HepG2 (cell line): ENCODE measurements around the gene LAMB4. TPM values are rescaled to one million over a fixed set of nuclear protein-coding genes. Genes with fewer than 3 reads are reported as not detected.

Experiments used
- ATAC-seq: fragments of 200-7000 bp; cut with Tn5 transposase; 3 replicates; pipeline ENCODE4 v1.9.1; 2020; ENCODE audit warnings: mild to moderate bottlenecking, moderate library complexity
- BruUV-seq: library from RNA; stranded (reverse); fragments of 400-500 nt; replicated peaks from 2 replicates; lab custom pipeline; 2021; lab: Mats Ljungman, UMichigan
- CTCF ChIA-PET: fragments of 300-600 bp; formaldehyde crosslinking; extraction: SDS; loops from one replicate; lab custom pipeline; 2021; ENCODE audit warnings: low total read pairs, inconsistent platforms, low intra/inter-chr PET ratio; lab: Yijun Ruan, JAX
- POLR2A ChIA-PET: fragments of 350-600 bp; sonication (Branson Sonifier 250); formaldehyde crosslinking; loops from one replicate; lab custom pipeline; 2020; ENCODE audit warnings: antibody characterized with exemption, inconsistent platforms; lab: Yijun Ruan, JAX
- DNase-seq: peaks from one replicate; pipeline ENCODE4 v3.0.0-alpha.2; 2015; ENCODE audit warnings: low spot score
- FAIRE-seq: peaks from 3 replicates; lab custom pipeline; 2011; peaks lifted over from hg19 to GRCh38; lab: Jason Lieb, UNC
- H2AFZ ChIP-seq: one replicate; pipeline ENCODE4 v1.6.1; 2011; ENCODE audit warnings: low read length, inconsistent platforms
- H3K27ac ChIP-seq: fragments of 300-600 bp; 3 replicates; pipeline ENCODE4 v1.8.0; 2011; ENCODE audit warnings: mixed run types, mild to moderate bottlenecking, mixed read lengths, low read length, inconsistent platforms; ENCODE audit not compliant: insufficient read depth; ENCODE audit errors: extremely low read length
- H3K27me3 ChIP-seq, 2 experiments: fragments of 200-600 bp in 1 of 2; 2 replicates in 1 of 2; 3 replicates in 1 of 2; pipeline versions ENCODE4 v1.6.0 to v1.8.0; 2011; ENCODE audit warnings: low read length in 2 of 2, mild to moderate bottlenecking in 2 of 2, moderate library complexity in 2 of 2, inconsistent platforms in 1 of 2; ENCODE audit not compliant: insufficient read depth in 2 of 2, control insufficient read depth in 1 of 2
- H3K36me3 ChIP-seq, 2 experiments: fragments of 200-600 bp in 1 of 2; replicated peaks in 1 of 2; 2 replicates in 1 of 2; 3 replicates in 1 of 2; pipeline versions ENCODE4 v1.5.1 to v1.8.0; 2011; ENCODE audit warnings: low read length in 2 of 2, inconsistent platforms in 1 of 2; ENCODE audit not compliant: insufficient read depth in 2 of 2, control insufficient read depth in 1 of 2
- H3K4me1 ChIP-seq: 2 replicates; pipeline ENCODE4 v1.5.1; 2012; ENCODE audit warnings: low read length, inconsistent platforms; ENCODE audit not compliant: insufficient read depth
- H3K4me2 ChIP-seq: 2 replicates; pipeline ENCODE4 v1.6.0; 2011; ENCODE audit warnings: low read depth, low read length, inconsistent platforms
- H3K4me3 ChIP-seq, 3 experiments: fragments of 200-600 bp in 1 of 3; sonication (generic), shearing (Covaris generic) in 1 of 3; replicated peaks in 1 of 3; 2 replicates each; pipeline ENCODE4 v1.5.1; 2011 to 2016; ENCODE audit warnings: low read length in 3 of 3, inconsistent platforms in 2 of 3, low read depth in 2 of 3, mild to moderate bottlenecking in 2 of 3, control low read depth in 1 of 3, mixed read lengths in 1 of 3; ENCODE audit not compliant: insufficient read depth in 1 of 3
- H3K79me2 ChIP-seq: one replicate; pipeline ENCODE4 v1.6.1; 2011; ENCODE audit warnings: low read length, inconsistent platforms; ENCODE audit not compliant: insufficient read depth
- H3K9ac ChIP-seq: 2 replicates; pipeline ENCODE4 v1.6.0; 2011; ENCODE audit warnings: mild to moderate bottlenecking, low read depth, low read length, inconsistent platforms; ENCODE audit not compliant: insufficient read depth
- H3K9me3 ChIP-seq: 2 replicates; pipeline ENCODE4 v1.5.1; 2012; ENCODE audit warnings: mild to moderate bottlenecking, low read length
- H4K20me1 ChIP-seq: 2 replicates; pipeline ENCODE4 v1.6.0; 2011; ENCODE audit warnings: inconsistent platforms, mild to moderate bottlenecking, low read length, moderate library complexity; ENCODE audit not compliant: insufficient read depth
- DNMT1 ChIP-seq: sonication (generic); formaldehyde crosslinking; IDR thresholded peaks from 2 replicates; pipeline ENCODE4 v1.5.1; 2020; ENCODE audit warnings: mild to moderate bottlenecking, missing genetic modification reagents
- HNF4G ChIP-seq, 2 experiments: sonication (generic) in 1 of 2; formaldehyde crosslinking in 1 of 2; IDR thresholded peaks; 2 replicates each; pipeline versions ENCODE4 v1.4.0 to v1.6.1; 2011 to 2020; ENCODE audit warnings: borderline replicate concordance in 2 of 2, low read depth in 2 of 2, mild to moderate bottlenecking in 2 of 2, low read length in 1 of 2, missing genetic modification reagents in 1 of 2, moderate library complexity in 1 of 2
- HOXA3 ChIP-seq: sonication (generic); formaldehyde crosslinking; IDR thresholded peaks from 2 replicates; pipeline ENCODE4 v1.5.0; 2020; ENCODE audit warnings: missing genetic modification reagents
- JARID2 ChIP-seq: sonication (generic); formaldehyde crosslinking; IDR thresholded peaks from 2 replicates; pipeline ENCODE4 v1.8.1; 2023; ENCODE audit warnings: missing genetic modification reagents, inconsistent platforms; ENCODE audit not compliant: insufficient replicate concordance
- KIAA2018 ChIP-seq: sonication (generic); formaldehyde crosslinking; IDR thresholded peaks from 2 replicates; pipeline ENCODE4 v1.5.0; 2020; ENCODE audit warnings: mild to moderate bottlenecking, missing genetic modification reagents, borderline replicate concordance
- MXD1 ChIP-seq: sonication (generic); formaldehyde crosslinking; IDR thresholded peaks from 2 replicates; pipeline ENCODE4 v1.4.0; 2020; ENCODE audit warnings: mild to moderate bottlenecking, missing genetic modification reagents
- NR2F2 ChIP-seq: IDR thresholded peaks from 2 replicates; pipeline ENCODE4 v1.6.1; 2012; ENCODE audit warnings: low read depth, inconsistent platforms, borderline replicate concordance
- ZSCAN9 ChIP-seq: IDR thresholded peaks from 2 replicates; pipeline ENCODE4 v1.6.1; 2016; ENCODE audit warnings: borderline replicate concordance
- WGBS: methylation state at CpG from one replicate; pipeline ENCODE4 v1.1.6; 2017; ENCODE audit warnings: low lambda C conversion rate; 5-methylcytosine and 5-hydroxymethylcytosine counted together
- in situ Hi-C: cut with HindIII; loops from 2 replicates; pipeline ENCODE4 v1.10.0; 2017; ENCODE audit warnings: low pct_unique_long_range_greater_than_20kb; ENCODE audit not compliant: extremely low pct_ligation_motif_present
- intact Hi-C: fragments of 100-400 bp; cut with micrococcal nuclease; formaldehyde crosslinking; loops from one replicate; pipeline ENCODE4 v1.10.0; 2022; ENCODE audit not compliant: unreplicated experiment
- polyA plus RNA-seq, 8 experiments: library from polyadenylated mRNA; depleted of rRNA in 3 of 8; stranded (reverse) in 7 of 8; unstranded in 1 of 8; fragments of >200 nt; fragmentation: Illumina TruSeq in 4 of 8; extraction: Trizol in 4 of 8; gene quantifications; 2 replicates each; pipeline versions ENCODE4 v1.2.1 to v1.2.3, GENCODE V29; 2011 to 2016; ENCODE audit warnings: low read depth in 4 of 8, missing spikeins in 1 of 8, mixed read lengths in 1 of 8; ENCODE audit not compliant: insufficient read depth in 1 of 8
- total RNA-seq, 5 experiments: library from RNA; depleted of rRNA; stranded (reverse); fragments of >200 nt; fragmentation: Illumina TruSeq; extraction: Trizol; gene quantifications; 2 replicates each; pipeline ENCODE4 v1.2.3, GENCODE V29; 2016; ENCODE audit warnings: low read depth in 1 of 5
- TF ChIP-seq, protein P1 (sequence below): sonication (generic); formaldehyde crosslinking; IDR thresholded peaks from 2 replicates; pipeline ENCODE4 v1.4.0; 2020; ENCODE audit warnings: mild to moderate bottlenecking, missing genetic modification reagents

The LAMB4 gene
- total and polyA plus RNA-seq, 2 of the 13 experiments (the other 11 are each of a cell fraction or from before 2014, with no cell fraction given) = 0.05 TPM; not detected in 1

- TF ChIP-seq, protein P1, sequence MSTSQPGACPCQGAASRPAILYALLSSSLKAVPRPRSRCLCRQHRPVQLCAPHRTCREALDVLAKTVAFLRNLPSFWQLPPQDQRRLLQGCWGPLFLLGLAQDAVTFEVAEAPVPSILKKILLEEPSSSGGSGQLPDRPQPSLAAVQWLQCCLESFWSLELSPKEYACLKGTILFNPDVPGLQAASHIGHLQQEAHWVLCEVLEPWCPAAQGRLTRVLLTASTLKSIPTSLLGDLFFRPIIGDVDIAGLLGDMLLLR (CRISPR knock-in tag) = no peak
- peak; percentile 58; the same call in 1 of the 2 replicates for TF ChIP-seq NR2F2
- no peak for TF ChIP-seq ZSCAN9 (CRISPR knock-in tag)
- TF ChIP-seq MXD1 (CRISPR knock-in tag) = no peak
Measured at GRCh38 chr7:107995184-107996071, 134.7 kb downstream of the LAMB4 start (continued).

GRCh38 chr7:107994421-107995030 lies 135.6 kb downstream of the LAMB4 start:
- Histone ChIP-seq H3K36me3 (peaks cover 10 to 27% of the 10 kb centered on the region in 2 experiments), H3K9me3 (no peaks in the 10 kb centered on the region), H3K27me3 (no peaks in the 10 kb centered on the region), H3K4me3 (no peak overlapping the region), H4K20me1 (no peaks in the 10 kb centered on the region), H3K4me2 (no peak overlapping the region), H3K27ac (no peak overlapping the region), H2AFZ (no peak overlapping the region), H3K4me1 (peaks cover 60% of the 10 kb centered on the region), H3K9ac (no peak overlapping the region), H3K79me2 (no peaks in the 10 kb centered on the region)
- ATAC-seq (no peak), DNase-seq (no peak), FAIRE-seq (no peak)
- intact Hi-C loops = loop anchor here (2.0 kb wide), 1 partner anchor 74 kb away; no protein-coding TSS in a partner anchor
- ChIA-PET CTCF (no interaction called here), POLR2A (interaction anchor here (1.1 to 2.1 kb wide), 3 partner anchors 10 to 21 kb away, joined by 3 to 8 read pairs (median 5); no protein-coding TSS in a partner anchor)
- BruUV-seq = no TSS peak
- in situ Hi-C loops = no loop called here
- WGBS = 80% methylated on average over 2 of the region's 2 CpGs
- TF ChIP-seq JARID2 (CRISPR knock-in tag) = no peak
- no peak for TF ChIP-seq KIAA2018 (CRISPR knock-in tag)
- no peak for TF ChIP-seq HNF4G (IDR thresholded peaks at IDR 0.05; ENCODE audit: borderline replicate concordance, low read depth, low read length)
- TF ChIP-seq HNF4G (CRISPR knock-in tag; IDR thresholded peaks at IDR 0.05; ENCODE audit: borderline replicate concordance, low read depth) = no peak
- no peak for TF ChIP-seq HOXA3
- TF ChIP-seq DNMT1 (CRISPR knock-in tag) = no peak
